ENCODE data around the gene CATSPERB. TPM values are rescaled to one million over a fixed set of nuclear protein-coding genes. Genes with fewer than 3 reads are reported as not detected.
"Not testable (repeated sequence)": the region's sequence is repeated elsewhere in the genome, so short reads cannot be mapped to it uniquely, and the experiment has no call there.

The CATSPERB gene
- total RNA-seq, 4 donors from 2014 or later = 1.2 to 5.1 (median 3.8) TPM; not detected in 1

DNA sequence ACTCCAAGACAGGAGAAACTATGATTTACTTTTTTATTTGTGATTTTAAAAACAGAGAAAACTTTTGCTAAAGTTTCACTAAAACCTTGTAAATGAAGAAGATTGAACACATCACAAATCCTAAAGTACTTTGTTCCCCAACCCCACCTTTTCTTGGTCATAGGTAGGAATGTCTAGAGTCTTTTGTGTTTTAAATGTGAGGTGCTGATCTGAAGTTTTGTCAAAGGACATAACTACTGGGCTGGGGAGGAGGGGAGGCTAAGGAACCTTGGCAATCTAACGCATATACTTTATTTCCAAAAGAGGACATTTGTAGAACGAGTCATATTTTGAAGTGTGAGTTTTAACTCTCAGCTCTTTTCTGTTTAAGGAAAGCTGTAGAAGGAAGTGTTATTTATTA lies 37.2 kb downstream of the CATSPERB start:
- TF ChIP-seq POLR2A (IDR thresholded peaks at IDR 0.05) = no peak
- TF ChIP-seq POLR2AphosphoS5 (IDR thresholded peaks at IDR 0.05) = no peak
- no peak for TF ChIP-seq EP300 (IDR thresholded peaks at IDR 0.05; ENCODE audit: low read depth)
- TF ChIP-seq, protein P1, sequence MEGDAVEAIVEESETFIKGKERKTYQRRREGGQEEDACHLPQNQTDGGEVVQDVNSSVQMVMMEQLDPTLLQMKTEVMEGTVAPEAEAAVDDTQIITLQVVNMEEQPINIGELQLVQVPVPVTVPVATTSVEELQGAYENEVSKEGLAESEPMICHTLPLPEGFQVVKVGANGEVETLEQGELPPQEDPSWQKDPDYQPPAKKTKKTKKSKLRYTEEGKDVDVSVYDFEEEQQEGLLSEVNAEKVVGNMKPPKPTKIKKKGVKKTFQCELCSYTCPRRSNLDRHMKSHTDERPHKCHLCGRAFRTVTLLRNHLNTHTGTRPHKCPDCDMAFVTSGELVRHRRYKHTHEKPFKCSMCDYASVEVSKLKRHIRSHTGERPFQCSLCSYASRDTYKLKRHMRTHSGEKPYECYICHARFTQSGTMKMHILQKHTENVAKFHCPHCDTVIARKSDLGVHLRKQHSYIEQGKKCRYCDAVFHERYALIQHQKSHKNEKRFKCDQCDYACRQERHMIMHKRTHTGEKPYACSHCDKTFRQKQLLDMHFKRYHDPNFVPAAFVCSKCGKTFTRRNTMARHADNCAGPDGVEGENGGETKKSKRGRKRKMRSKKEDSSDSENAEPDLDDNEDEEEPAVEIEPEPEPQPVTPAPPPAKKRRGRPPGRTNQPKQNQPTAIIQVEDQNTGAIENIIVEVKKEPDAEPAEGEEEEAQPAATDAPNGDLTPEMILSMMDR (IDR thresholded peaks at IDR 0.05) = no peak
- H3K27me3 ChIP-seq = no peaks in the 10 kb centered on the region
- intact Hi-C loops (cut with DNase I; ENCODE audit: low total_unique reads) (no loop called here), in situ Hi-C loops (cut with MboI; ENCODE audit: low pct_ligation_motif_present in 1 of 4, low pct_unique_long_range_greater_than_20kb in 1 of 4, low sequenced_read_pairs in 3 of 4) (no loop called here)
- 42 to 73% methylated on average over 2 of the region's 2 CpGs for WGBS, 2 donors (ENCODE audit: low coverage in 1 of 2)
- no peaks in the 10 kb centered on the region for H3K4me1 ChIP-seq
- H3K36me3 ChIP-seq = no peaks in the 10 kb centered on the region
- no peak overlapping the region for H3K4me3 ChIP-seq
- H3K9me3 ChIP-seq = no peaks in the 10 kb centered on the region
- no peak overlapping the region for H3K27ac ChIP-seq
- DNase-seq = no peak

DNA sequence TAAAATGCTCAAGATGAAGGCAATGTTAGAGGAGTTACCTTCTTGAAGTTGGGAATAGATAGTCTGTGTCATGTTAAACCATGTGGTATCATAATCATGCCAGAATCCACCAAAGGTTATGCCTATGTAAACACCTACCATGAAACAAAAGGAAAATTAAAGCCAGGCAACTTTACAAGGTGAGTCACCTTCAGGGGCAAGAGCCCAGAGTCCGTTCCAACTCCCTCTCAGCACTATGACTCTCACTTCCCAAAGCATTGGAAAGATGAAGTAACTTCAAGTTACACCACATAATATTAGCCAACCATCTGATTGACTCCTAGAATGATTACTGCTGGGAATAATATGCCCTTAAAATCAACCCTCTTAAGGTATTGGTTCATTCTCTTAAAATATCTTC lies 38.5 kb downstream of the CATSPERB start:
- Histone ChIP-seq H3K4me1 (no peaks in the 10 kb centered on the region), H3K9me3 (no peaks in the 10 kb centered on the region), H3K36me3 (no peaks in the 10 kb centered on the region), H3K4me3 (no peak overlapping the region), H3K27me3 (no peaks in the 10 kb centered on the region), H3K27ac (no peak overlapping the region)
- intact Hi-C loops (cut with DNase I; ENCODE audit: low total_unique reads) (no loop called here), in situ Hi-C loops (cut with MboI; ENCODE audit: low pct_ligation_motif_present in 1 of 4, low pct_unique_long_range_greater_than_20kb in 1 of 4, low sequenced_read_pairs in 3 of 4) (no loop called here)
- no peak for DNase-seq
- 33 to 38% methylated on average over 1 of the region's 1 CpG for WGBS, 2 donors (ENCODE audit: low coverage in 1 of 2)
- TF ChIP-seq, protein P1 (IDR thresholded peaks at IDR 0.05) = no peak
- peak in 1 of 3 donors; percentile 39 for TF ChIP-seq POLR2AphosphoS5 (IDR thresholded peaks at IDR 0.05)

DNA sequence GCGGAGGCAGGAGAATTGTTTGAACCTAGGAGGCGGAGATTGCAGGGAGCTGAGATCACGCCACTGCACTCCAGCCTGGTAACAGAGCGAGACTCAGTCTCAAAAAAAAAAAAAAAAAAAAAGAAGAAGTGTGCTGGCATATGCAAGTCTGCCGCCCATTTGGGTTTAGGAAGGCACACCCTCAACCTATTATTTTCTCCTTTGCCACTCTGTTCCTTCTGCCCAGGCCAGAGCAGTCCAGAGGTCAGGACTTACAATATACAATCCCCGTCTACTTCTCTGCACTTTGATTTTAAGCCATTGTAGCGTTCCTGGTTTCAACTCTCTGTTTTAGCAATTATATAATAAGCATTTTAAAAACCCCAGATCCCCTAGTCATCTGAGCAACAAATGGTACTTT lies 39.8 kb downstream of the CATSPERB start:
- no peak for DNase-seq
- TF ChIP-seq POLR2AphosphoS5 (IDR thresholded peaks at IDR 0.05) = no peak
- TF ChIP-seq, protein P1 (IDR thresholded peaks at IDR 0.05) = no peak
- TF ChIP-seq EP300 (IDR thresholded peaks at IDR 0.05; ENCODE audit: low read depth) = no peak
- TF ChIP-seq POLR2A (IDR thresholded peaks at IDR 0.05) = no peak
- no peaks in the 10 kb centered on the region for H3K4me1 ChIP-seq
- in situ Hi-C loops (cut with MboI; ENCODE audit: low pct_ligation_motif_present in 1 of 4, low pct_unique_long_range_greater_than_20kb in 1 of 4, low sequenced_read_pairs in 3 of 4) (no loop called here), intact Hi-C loops (cut with DNase I; ENCODE audit: low total_unique reads) (no loop called here)
- H3K4me3 ChIP-seq = no peak overlapping the region
- no peaks in the 10 kb centered on the region for H3K27me3 ChIP-seq
- H3K36me3 ChIP-seq = no peaks in the 10 kb centered on the region
- 77 to 91% methylated on average over 3 to 7 of the region's 7 CpGs for WGBS, 2 donors (ENCODE audit: low coverage in 1 of 2)
- no peak overlapping the region for H3K27ac ChIP-seq
- no peaks in the 10 kb centered on the region for H3K9me3 ChIP-seq

DNA sequence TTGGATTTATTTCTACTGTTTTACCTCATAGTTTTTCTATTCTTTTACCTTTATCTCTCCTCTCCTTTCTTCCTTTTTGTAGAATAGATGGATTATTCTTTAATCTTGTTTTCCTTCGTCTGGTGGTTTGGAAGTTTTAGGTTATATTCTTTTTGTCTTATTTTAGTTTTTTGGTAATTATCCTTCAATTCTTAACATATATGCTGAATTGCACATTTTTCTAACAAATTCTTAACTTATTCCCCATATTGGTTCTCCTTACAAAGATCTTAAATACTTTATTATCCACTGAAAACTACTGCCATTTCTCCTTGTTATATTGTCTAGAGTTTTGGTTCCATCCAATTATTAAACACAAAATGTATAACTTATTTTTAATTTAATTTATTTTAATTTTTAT lies 42.3 kb downstream of the CATSPERB start:
- H3K9me3 ChIP-seq = no peaks in the 10 kb centered on the region
- TF ChIP-seq, protein P1 (IDR thresholded peaks at IDR 0.05) = no peak
- intact Hi-C loops (cut with DNase I; ENCODE audit: low total_unique reads) = no loop called here
- in situ Hi-C loops (cut with MboI; ENCODE audit: low pct_ligation_motif_present in 1 of 4, low pct_unique_long_range_greater_than_20kb in 1 of 4, low sequenced_read_pairs in 3 of 4) = no loop called here
- no peaks in the 10 kb centered on the region for H3K27me3 ChIP-seq
- no peak overlapping the region for H3K27ac ChIP-seq
- H3K36me3 ChIP-seq = no peaks in the 10 kb centered on the region
- 84% methylated on average over 1 of the region's 1 CpG; no CpG with 5 or more reads in 1 of the 2 donors for WGBS, 2 donors (ENCODE audit: low coverage in 1 of 2)
- no peaks in the 10 kb centered on the region for H3K4me1 ChIP-seq
- no peak for DNase-seq
- no peak overlapping the region for H3K4me3 ChIP-seq

DNA sequence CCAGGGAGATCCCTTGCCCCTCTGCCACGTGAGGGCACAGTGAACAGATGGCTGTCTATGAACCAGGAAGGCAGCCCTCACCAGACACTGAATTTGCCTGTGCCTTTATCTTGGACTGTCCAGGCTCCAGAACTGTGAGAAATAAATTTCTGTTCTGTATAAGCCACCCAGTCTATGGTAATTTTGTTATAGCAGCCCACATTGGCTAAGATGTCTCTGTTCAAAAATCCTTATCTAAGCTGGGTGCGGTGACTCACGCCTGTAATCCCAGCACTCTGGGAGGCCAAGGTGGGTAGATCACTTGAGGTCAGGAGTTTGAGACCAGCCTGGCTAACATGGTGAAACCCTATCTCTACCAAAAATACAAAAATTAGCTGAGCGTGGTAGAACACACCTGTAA lies 44.5 kb downstream of the CATSPERB start:
- WGBS, 2 donors (ENCODE audit: low coverage in 1 of 2) = 89% methylated on average over 4 of the region's 4 CpGs; no CpG with 5 or more reads in 1 of the 2 donors
- intact Hi-C loops (cut with DNase I; ENCODE audit: low total_unique reads); H3K4me1 ChIP-seq; DNase-seq; H3K4me3 ChIP-seq; H3K27me3 ChIP-seq; H3K27ac ChIP-seq; H3K36me3 ChIP-seq; in situ Hi-C loops (cut with MboI; ENCODE audit: low pct_ligation_motif_present in 1 of 4, low pct_unique_long_range_greater_than_20kb in 1 of 4, low sequenced_read_pairs in 3 of 4); H3K9me3 ChIP-seq: not testable (repeated sequence)

All from transverse colon (tissue), 4 donors.